ENCODE results near the gene NDUFS3.
"Not testable (repeated sequence)": the region's sequence is repeated elsewhere in the genome, so short reads cannot be mapped to it uniquely, and the experiment has no call there.

NDUFS3 gene

DNA sequence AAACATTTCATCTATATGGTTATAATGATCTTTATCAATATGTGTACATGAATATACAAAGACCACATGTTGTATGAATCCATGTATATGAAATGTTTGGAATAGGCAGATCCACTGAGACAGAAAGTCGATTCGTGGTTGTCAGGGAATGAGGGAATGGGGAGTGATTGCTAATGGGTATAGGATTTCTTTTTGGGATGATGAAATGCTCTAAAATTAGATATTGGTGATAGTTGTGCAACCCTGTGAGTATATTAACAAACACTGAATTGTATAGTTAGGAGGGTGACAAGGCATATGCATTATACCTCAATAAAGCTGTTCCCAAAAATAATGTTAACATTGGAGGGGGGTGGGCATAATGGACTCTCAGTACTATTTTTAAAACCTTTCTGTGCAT is 18.4 kb upstream of the NDUFS3 start:
- DNase-seq (ENCODE audit: low read depth), result no peak

DNA sequence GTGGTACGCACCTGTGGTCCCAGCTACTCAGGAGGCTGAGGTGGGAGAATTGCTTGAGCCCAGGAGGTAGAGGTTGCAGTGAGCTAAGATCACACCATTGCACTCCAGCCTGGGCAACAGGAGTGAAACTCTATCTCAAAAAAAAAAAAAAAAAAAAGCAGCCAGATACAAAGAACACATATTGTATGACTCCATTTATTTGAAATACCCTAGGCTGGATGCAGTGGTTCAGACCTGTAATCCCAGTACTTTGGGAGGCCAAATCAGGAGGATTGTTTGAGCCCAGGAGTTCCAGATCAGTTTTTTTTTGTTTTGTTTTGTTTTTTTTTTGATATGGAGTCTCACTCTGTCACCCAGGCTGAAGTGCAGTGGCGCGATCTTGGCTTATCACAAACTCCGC is 16.5 kb upstream of the NDUFS3 start:
- not testable (repeated sequence) for DNase-seq (ENCODE audit: low read depth)

DNA sequence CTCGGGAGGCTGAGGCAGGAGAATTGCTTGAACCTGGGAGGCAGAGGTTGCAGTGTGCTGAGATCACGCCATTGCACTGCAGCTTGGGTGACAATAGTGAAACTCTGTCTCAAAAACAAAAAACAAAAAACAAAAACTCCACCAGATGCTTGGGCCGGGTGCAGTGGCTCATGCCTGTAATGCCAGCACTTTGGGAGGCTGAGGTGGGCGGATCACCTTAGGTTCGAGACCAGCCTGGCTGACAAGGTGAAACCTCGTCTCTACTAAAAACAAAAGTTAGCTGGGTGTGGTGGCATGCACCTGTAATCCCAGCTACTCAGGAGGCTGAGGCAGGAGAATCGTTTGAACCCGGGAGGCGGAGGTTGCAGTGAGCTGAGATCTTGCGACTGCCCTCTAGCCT is 14.5 kb upstream of the NDUFS3 start:
- DNase-seq (ENCODE audit: low read depth), result not testable (repeated sequence)

DNA sequence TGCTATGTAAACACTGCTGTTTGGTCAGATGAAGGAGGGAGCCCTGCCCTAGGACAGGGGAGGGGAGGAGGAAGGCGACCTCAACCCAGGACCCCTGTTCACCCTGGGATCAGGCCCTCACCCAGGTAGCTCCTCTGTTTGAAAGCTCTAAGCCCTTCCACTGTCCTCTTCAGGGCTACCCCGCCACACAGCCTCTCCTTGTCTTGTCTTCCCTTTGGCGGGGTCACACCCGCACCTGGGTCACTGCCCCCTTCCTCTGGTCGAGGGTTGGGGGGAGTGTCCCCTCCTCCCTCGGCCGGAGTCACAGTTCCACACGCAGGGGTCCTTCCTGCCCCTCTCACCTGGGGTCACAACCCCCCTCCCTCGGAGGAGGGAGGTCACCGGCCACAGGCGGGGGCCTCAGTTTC is 13.9 kb upstream of the NDUFS3 start:
- DNase-seq (ENCODE audit: low read depth), result no peak

DNA sequence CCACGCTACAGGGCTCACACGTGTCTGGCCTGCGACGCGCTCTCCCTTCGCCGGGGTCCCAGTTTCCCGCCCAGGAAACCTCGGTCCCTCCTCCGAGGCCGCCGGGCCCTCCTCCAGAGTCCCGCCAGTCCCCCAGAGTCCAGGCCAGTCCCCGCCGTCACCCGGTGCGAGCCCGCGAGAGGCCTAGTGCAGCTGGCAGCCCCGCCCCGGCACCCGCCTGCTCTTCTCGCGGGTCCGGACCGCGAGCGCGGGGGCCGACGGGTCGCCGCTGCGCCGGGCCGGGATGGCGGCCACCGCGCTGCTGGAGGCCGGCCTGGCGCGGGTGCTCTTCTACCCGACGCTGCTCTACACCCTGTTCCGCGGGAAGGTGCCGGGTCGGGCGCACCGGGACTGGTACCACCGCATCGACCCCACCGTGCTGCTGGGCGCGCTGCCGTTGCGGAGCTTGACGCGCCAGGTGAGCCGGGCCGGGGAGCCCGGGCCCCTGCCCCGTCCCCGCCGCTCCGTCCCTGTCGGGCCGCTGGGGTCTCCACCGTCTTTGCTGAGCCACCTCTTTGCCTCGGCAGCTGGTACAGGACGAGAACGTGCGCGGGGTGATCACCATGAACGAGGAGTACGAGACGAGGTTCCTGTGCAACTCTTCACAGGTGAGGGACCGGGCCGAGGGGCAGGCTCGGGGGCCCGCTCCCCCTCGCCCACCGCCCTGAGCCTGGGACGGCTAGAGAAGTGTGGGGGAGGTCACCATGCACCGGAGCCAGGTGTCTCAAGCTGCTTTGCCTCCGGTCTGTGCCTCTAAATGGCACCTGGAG is 13.3 kb upstream of the NDUFS3 start, which contains the start of gene PTPMT1:
Gene PTPMT1, plus strand, starts transcription at position 260 of the 809 bp plus-strand sequence. Its CDS starts 24 bp downstream, at position 284.
- DNase-seq (ENCODE audit: low read depth), result peak; percentile 46

DNA sequence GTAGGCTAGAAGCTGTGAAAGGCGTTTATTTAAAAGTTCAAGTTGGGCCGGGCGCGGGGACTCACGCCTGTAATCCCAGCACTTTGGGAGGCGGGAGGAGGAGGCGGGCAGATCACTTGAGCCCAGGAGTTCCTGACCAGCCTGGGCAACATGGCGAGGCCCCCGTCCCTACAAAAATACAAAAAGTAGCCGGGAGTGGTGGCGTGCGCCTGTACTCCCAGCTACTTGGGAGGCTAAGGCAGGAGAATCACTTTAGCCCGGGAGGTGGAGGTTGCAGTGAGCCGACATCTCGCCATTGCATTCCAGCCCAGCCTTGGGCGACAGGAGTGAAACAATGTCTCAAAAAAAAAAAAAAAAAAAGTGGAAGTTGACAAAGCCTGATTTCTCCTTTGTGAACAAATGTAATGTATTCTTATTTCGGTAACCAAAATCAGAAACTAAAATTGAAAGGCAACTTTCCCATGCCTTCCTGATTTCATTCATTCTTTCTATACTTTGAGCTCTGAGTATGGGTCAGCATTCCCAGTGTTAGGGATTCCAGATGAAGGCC is 12.7 kb upstream of the NDUFS3 start:
- no peak for DNase-seq (ENCODE audit: low read depth)

DNA sequence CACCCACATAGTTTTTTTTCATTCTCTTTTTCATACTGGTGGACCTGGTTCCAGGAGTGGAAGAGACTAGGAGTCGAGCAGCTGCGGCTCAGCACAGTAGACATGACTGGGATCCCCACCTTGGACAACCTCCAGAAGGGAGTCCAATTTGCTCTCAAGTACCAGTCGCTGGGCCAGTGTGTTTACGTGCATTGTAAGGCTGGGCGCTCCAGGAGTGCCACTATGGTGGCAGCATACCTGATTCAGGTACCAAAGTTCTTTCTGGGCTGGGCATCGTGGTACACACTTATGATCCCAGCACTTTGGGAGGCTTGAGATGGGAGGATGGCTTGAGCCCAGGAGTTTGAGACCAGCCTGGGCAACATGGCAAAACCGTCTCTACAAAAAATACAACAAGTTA is 9.2 kb upstream of the NDUFS3 start:
- no peak for DNase-seq (ENCODE audit: low read depth)

DNA sequence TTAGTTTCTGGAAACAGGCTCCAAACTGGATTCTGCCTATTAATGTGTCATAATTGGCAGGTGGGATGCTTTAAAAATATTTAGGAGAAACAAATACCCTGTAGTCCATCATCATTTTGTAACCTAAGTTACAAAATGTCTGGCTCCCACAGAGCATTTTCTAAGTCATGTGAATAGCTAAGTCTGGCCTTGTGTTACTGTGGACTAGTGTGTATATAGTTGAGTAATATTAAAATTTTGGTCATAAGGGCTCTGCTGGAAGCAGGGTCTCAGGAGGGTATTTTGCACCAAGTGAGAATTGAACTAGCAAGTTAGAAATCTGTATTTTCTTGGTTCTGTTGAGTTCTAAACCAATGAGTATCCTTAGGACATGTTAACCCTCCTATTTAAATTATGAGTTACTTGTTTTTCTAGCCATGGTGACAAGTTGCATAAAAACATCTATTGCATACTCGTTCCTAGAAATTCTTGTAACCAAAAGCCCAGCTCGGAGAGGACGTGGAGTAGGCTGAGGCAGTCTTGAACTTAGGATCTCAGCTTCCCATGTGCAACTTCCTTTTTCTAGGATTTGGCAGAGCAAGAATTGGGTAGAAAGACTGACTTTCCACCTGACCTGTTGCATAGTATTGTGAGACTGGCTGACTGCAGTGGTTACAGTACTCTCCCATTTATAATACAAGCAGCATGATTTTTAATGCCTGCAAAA is 8.1 kb upstream of the NDUFS3 start:
- no peak for DNase-seq (ENCODE audit: low read depth)

DNA sequence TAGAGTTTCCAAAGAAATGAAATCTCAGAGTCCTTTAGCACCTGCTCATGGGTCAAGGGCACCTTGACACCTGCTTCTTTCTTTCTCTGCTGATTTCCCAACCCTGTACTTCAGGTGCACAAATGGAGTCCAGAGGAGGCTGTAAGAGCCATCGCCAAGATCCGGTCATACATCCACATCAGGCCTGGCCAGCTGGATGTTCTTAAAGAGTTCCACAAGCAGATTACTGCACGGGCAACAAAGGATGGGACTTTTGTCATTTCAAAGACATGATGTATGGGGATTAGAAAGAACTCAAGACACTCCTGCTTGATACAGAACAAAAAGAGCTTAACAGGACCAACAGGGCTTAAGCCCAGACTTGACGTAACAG is 7.5 kb upstream of the NDUFS3 start:
- DNase-seq (ENCODE audit: low read depth), result no peak

DNA sequence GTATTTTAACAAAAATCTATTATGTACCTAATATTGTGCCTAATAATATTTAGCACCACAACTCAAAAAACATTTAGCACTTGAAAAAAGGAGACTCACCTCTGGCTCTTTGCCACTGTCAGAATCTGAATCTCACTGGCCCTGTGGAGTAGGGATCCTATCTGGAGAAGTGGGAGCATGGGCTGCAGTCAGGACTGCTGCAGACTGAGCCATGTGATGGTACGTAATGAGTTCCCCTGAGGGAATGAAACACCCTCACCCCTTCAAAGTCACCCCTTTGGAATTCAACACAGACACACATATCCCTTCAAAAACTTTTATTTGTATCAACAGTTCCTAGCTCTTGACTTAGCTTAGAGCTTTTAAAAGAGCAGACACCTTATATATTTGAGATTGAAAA is 7.0 kb upstream of the NDUFS3 start:
- DNase-seq (ENCODE audit: low read depth), result no peak

DNA sequence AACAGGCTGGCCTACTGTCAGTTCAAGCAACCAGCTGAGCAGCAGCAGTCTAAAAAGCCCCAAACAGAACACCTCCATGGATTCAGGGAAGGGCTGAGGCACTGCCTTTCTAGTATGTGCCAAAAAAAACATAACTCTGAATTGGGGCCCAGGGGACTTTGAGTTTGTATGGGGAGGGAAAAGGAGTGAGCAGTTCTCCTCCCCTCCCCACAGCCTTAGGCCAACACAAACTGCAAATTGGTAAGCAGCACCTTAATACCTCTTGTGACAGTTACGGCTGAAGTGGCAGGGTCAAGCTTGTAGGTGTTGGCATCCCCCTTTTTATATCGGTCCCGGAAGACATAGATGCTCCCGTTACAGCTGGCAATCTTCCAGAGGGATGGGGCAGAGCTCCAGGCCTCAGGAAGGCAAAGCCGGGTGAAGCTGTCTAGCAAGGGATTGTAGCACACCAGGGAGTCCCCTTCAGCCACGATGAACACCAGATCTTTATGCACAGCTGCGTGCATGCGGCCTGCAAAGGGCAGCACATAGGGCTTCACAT is 6.1 kb upstream of the NDUFS3 start:
- DNase-seq (ENCODE audit: low read depth), result no peak

DNA sequence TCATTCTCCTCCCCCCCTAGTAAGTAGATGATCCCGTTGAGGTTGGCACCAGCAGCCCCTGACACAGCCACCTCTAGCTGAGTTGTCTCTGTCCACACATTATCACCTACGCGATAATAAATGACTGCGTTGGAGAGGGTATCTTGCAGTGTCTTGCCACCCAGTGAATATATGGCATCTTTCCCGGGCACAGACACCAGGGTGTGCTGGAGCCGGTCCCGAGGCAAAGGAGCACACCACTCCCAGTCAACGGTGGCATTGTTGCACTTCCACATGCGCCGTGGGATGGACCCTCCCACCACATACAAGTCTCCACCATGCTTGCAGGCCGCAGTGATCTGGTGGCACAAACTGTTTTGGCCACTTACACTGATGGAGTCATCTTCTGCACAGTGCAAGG is 5.6 kb upstream of the NDUFS3 start:
- DNase-seq (ENCODE audit: low read depth), result no peak

DNA sequence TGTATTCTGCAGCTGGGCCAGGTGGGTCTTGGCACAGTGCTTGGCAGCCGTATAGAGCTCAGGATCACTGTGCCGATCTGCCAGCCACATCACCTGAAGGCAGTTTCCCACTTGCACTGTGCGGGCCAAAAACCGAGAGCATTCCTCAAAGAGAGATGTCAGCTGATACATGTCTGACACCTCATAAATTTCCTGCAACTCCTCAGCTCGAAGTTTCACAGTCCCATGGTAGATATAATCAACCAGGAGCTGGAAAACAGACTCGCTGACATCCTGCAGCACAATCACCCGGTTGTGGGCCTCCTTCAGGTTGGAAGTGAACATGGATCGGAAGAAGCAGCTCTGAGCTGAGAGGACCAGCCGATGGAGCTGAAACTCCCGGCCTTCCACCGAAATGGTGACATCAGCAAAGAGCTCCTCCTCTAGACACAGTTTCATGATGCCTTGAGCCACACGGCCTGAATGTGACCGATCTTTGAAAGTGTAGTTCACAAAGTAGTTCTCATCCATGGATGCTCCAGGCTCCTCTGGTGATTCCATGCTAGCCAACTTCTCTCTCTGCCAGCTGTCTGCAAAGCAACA is 1.3 kb upstream of the NDUFS3 start:
- no peak for DNase-seq (ENCODE audit: low read depth)

DNA sequence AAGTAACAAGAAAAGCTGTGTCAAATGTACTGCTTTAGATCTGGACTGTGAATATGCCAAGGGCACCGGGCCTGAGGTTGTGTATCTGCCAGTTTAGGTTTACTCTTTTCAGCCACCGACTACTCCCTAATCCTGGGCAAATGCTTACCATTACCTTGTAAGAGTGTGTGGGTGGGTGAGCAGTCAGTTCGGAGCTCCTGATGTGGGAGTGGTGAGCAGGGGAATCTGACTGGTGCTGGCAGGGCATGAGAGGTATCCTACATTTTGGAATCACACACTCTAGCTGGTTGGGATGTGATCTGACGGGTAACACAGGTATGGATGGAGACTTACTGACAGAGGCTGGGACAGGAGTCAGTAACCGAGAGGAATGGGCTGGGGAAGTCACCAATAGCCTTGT is 5.0 kb downstream of the NDUFS3 start:
- no peak for DNase-seq (ENCODE audit: low read depth)

DNA sequence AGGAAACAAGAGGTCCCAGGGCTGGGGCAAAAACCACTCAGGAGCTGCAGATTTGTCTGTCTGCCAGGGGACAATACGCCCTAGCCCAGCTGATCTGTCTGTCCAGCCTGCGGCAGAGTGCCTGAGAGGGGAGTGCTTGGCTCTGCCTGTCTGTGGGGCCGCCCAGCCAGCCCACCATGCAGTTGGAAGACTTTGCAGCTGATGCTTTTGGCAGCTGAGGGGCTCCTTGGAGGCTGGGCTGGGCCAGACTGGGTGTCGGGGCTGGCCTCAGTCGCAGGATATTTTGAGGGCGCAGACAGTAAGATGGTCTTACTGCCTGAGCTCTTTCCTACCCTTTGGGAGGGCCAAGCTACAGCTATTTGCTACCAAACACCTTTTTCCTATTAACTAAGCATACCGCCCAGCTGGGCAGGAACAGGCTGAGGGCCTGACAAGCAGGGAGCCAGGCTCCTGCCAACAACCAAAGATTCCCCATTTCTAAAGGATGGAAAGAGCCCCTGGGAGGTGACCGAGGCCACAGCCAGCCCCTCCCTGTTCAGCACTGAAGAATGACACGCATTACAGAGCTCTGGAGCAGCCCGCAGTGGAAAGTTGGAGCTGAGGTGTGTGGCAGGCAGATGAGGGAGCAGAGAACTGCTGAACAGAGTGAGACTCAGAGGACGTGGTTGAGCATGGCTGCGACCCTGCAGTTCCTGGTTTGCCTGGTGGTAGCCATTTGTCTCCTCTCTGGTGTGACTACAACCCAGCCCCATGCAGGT is 7.4 kb downstream of the NDUFS3 start, which contains the start of gene FAM180B:
Gene FAM180B, plus strand, starts transcription at position 581 of the 758 bp plus-strand sequence. Its CDS starts 91 bp downstream, at position 672.
- DNase-seq (ENCODE audit: low read depth), result no peak

DNA sequence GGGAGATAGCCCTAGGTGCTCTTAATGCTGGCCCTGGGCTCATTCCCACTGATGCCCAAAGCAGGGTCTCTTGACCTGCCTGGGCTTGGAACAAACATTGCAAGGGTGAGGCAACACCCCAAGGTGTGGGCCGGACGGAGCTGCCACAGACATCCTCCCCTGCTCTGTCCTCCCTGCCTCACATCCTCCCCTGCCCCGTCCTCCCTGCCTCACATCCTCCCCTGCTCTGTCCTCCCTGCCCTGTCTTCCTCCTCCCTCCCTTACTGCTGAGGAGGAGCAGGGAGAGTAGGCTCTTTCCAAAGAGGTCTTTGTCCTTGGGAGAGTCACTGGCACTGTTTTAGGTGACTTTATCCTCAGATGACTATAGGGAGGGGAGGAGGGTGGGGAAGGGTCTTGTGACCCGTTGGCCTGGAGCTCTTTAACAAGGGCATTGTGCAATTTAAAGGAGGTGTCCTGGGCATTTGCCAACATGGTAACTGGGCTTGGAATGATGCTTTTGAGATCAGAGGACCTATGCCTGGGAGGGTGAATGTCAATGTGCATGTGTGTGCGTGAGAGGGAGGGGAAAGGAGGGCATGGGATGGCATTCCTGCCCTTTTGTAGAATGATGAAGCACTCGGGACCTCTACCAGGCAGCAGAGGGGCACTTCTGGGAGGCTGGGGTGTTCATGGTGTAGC is 8.3 kb downstream of the NDUFS3 start:
- no peak for DNase-seq (ENCODE audit: low read depth)

DNA sequence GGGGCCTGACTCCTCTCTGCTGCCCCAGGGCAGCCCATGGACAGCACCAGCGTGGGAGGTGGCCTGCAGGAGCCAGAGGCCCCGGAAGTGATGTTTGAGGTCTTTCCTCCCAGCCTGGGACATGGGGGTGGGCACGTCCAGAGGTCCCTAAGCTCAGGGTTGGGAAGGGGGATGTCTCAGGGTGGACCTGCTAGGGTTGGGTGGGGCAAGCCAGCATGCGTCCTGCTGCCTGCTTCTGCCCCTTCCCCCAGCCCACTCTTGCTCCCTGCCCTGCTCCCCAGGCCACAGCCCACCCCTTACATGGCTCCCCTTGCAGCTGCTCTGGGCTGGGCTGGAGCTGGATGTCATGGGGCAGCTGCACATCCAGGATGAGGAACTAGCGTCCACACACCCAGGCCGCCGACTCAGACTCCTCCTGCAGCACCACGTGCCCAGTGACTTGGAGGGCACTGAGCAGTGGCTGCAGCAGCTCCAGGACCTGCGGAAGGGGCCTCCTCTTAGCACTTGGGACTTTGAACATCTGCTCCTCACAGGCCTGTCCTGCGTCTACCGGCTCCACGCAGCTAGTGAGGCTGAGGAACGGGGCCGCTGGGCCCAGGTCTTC is 9.0 kb downstream of the NDUFS3 start:
- DNase-seq (ENCODE audit: low read depth), result no peak

DNA sequence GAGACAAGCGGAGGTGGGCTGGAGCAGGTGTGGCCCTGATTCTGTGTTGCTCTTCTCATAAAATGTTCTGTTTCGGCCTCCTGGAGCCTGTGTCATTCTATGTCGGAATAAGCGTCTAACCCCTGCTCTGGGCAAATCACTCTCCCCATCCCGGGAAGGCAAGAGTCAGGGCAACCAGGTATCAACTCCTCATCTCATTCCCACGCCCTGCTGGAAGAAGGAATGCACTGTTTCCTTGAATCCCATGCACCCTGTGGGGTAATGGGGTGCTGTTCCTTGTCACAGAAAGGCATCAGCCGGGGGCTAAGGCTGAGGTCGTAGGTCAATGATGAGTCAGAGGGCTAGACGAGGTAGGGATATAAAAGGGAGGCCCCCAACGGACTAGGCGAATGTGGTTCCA is 10.2 kb downstream of the NDUFS3 start:
- no peak for DNase-seq (ENCODE audit: low read depth)

DNA sequence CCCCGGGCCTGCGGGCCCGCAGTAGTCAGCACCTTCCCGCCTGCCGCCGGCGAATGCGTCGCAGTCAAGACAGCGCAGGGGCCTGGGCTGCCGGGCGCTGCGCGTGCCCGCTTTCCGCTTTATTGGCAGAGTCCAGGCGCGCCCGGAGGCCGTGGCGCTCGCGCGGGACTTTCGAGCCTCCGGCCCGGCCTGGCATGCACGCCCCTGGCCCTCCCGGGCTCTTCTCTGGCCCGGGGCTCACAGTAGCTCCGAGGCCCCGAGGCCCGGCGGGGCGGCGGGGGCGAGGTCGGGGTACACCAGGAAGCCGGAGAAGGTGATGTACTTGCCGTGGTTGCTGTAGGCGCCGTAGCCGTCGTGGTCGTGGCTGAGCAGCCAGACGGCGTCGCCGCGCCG is 10.7 kb downstream of the NDUFS3 start:
- DNase-seq (ENCODE audit: low read depth), result no peak

DNA sequence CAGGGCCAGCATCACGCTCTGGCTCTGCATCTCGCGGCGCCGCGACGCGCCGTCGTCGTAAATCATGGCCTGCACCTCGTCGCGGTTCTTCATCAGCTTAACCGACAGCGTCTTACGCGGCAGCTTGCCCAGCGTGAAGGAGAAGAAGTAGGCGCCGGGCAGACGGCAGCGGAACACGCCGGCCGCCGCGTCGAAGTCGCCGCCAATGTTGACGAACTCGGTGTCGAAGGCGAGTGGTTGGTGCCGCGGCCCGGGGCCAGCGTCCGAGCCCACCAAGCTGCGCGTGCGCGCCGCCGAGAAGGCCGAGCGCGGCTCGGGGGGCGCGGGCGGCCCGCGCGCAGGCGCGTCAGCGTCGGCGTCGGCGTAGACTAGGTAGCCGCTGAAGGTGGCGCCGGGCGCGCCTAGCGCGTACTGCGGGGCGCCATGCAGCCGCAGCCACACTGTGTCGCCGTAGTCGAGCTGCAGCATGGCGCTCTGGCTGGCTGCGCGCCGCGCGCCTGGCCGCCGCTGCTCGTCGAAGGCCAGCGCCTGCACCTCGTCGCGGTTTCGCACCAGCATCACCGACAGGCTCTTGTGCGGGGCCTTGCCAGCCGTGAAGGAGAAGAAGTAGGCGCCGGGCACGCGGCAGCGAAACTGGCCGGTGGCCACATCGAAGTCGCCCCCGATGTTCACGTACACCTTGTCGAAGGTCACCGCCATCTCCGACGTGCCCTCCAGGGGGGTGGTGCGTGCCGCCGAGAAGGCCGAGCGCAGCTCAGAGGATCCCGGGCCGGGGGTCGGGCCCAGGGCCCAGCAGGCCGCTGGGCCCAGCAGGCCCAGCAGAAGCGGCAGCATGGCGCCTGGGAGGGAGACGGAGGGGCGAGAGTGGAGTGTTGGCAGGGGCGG is 11.3 kb downstream of the NDUFS3 start:
- no peak for DNase-seq (ENCODE audit: low read depth)

All from activated T-helper 1 cell treated with Interleukin-2 at 50 U/mL for 16 hours (primary cell).